ENCODE measurements around the gene CDYL2.

CDYL2 gene

GRCh38 chr16:80719573-80719972, 84.8 kb downstream of the CDYL2 start:
- no peak for FAIRE-seq
- DNase-seq (ENCODE audit: insufficient read length, low spot score): no peak
- TF ChIP-seq POLR2A (IDR thresholded peaks at IDR 0.05; ENCODE audit: low read depth, low read length): no peak

DNA sequence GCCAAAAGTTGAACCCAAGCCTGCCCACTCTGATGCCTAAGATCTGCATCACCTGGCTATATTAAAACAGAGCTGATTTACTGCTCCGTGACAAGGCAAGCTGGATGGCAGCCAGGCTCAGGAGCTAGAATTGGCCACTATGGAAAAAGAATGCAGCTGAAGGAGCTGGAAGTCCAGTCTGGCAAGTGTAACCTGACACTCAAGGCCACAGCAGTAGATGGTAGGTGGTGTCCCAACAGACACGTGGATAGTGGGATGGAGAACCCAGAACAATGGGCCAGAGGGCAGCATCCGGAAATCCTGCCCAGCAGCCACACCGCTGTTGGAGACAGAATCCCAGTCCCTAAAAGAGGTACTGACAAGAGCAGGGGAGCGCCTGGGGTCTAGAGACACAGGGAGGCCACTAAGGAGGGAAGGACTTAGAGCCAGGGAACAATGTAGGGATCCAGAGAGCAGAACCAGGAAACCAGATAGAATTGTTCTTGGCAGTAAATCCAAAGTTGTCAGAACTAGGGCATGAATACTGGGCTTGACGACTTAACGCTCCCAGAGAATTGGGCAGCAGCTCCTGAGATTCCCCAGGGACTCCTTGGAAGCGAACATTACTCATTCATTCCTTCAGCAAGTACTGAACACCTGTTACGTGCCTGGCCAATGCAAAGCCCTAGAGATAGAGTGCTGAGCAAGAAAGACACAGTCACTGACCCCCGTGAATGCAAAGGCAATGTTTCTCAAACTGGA, 85.7 kb downstream of the CDYL2 start:
- DNase-seq (ENCODE audit: insufficient read length, low spot score): peak; percentile 24

GRCh38 chr16:80717611-80718010, 86.8 kb downstream of the CDYL2 start:
- FAIRE-seq: no peak
- TF ChIP-seq POLR2A (IDR thresholded peaks at IDR 0.05; ENCODE audit: low read depth, low read length): no peak
- no peak for DNase-seq (ENCODE audit: insufficient read length, low spot score)

More for the DNA sequence above, 85.7 kb downstream of the CDYL2 start:
- peak; percentile 23 for FAIRE-seq
- TF ChIP-seq POLR2A (IDR thresholded peaks at IDR 0.05; ENCODE audit: low read depth, low read length): no peak

GRCh38 chr16:80716564-80717139, 87.7 kb downstream of the CDYL2 start:
- no peak for FAIRE-seq
- no peak for DNase-seq (ENCODE audit: insufficient read length, low spot score)
- TF ChIP-seq POLR2A (IDR thresholded peaks at IDR 0.05; ENCODE audit: low read depth, low read length): no peak

DNA sequence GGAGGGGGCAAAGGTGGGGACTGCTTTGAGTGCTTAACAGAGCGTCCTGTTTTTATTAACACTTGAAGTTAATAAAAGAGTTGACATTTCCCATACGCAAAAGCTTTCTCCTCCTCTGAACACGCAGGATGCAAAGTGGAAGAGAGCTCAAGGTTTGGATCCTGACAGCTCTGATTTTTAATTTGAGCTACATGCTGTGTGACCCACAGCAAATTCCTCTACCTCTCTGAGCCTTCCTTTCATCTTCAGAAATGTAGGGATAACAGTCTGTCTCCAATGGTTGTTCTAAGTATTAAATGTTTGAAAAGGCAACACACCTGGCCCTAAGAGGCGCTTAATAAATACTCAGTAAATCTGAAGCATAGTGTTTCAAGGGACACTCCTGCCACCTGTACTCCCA, 93.0 kb downstream of the CDYL2 start:
- TF ChIP-seq POLR2A (IDR thresholded peaks at IDR 0.05; ENCODE audit: low read depth, low read length): no peak
- no peak for FAIRE-seq

GRCh38 chr16:80710918-80711317, 93.5 kb downstream of the CDYL2 start:
- DNase-seq (ENCODE audit: insufficient read length, low spot score) (no peak), FAIRE-seq (no peak)
- TF ChIP-seq POLR2A (IDR thresholded peaks at IDR 0.05; ENCODE audit: low read depth, low read length): no peak

More for the DNA sequence above, 93.0 kb downstream of the CDYL2 start:
- no peak for DNase-seq (ENCODE audit: insufficient read length, low spot score)

DNA sequence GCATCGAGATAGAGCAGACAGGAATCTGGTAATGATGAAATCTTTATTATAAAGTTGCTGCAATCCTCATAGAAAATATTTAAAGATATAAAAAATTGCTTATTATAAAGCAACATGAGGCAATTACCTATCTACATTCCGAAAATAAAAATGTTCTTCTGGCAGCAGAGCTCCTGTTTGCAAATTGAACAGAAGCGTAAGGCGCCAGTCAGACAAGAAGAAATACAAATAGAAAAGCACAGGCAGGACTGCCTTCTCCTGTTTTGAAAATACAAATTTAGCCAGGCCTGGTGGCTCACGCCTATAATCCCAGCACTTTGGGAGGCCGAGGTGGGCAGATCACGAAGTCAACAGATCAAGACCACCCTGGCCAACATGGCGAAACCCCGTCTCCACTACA, 95.6 kb downstream of the CDYL2 start:
- TF ChIP-seq POLR2A (IDR thresholded peaks at IDR 0.05; ENCODE audit: low read depth, low read length): no peak
- FAIRE-seq (no peak), DNase-seq (ENCODE audit: insufficient read length, low spot score) (no peak)

DNA sequence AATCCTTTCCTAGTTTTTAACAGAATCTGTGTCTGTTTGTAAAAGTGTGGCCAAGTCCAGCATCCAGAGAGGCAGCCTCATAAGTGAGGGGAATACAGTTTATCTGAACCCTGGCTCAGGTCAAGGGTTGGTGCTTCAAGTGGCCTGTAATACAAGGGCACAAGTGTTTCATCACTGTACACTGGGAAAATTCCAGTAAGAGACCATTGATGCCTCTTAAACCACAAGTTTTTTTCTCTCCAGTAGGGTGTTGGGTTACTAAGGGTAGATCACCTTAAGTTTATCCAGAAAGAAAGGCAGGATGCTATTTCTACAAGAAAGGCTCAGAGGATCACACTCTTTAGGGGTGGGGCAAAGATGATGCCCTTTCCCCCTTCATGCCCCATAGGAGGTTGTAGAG, 96.7 kb downstream of the CDYL2 start:
- DNase-seq (ENCODE audit: insufficient read length, low spot score) (no peak), FAIRE-seq (no peak)
- TF ChIP-seq POLR2A (IDR thresholded peaks at IDR 0.05; ENCODE audit: low read depth, low read length): no peak

DNA sequence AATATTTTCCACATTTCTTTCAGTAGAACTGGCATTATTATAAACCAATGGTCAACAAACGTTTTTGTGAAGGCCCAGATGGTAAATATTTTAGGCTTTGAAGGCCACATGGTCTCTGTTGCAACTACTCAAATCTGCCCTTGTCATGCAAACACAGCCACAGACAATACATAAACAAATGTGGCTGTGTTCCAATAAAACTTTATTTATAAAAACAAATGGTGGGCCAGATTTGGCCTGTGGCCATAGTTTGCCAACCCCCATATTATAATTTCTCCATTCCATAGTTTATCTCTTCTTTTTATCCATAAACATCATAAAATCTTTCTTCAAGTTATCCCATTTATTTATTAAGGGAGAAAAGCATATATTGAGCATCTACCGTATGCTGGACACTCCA, 98.8 kb downstream of the CDYL2 start:
- FAIRE-seq: no peak
- no peak for TF ChIP-seq POLR2A (IDR thresholded peaks at IDR 0.05; ENCODE audit: low read depth, low read length)
- DNase-seq (ENCODE audit: insufficient read length, low spot score): no peak

DNA sequence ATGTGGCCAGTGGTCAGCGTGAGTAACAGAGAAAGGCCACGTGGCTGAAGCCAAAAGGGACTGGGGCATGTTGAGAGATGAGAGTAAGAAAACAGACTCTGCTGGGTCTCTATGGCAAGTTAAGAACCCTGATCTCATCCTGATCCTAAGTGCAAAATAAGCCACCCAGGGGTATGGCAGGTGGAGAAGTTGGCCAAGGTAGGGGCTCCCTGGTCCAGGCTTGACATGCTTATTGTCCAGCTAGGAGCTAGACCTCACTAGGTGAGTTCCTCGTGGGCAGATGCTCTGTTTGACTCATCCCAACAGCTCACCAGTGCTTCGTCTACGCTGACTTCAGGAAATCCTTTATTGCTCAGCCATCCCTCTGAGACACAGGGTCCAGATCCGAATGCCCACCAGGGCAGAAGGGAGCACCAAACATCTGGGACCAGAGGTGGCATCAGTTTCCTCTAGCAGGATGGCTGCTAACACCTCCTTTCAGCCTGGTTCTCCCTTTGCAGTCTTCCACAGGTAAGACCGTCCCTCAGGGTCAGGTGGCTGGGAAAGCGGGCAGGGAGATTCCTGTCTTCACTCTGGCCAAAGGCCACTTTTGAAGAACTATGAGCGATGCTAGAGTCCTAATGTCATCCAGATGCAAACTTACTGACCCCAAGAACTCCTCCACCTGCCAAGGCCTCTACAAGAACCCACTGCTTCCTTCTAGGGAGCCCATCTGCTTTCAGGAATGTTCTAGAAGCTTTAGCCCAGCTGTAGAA, 99.5 kb downstream of the CDYL2 start:
- DNase-seq (ENCODE audit: insufficient read length, low spot score) (no peak), FAIRE-seq (no peak)
- no peak for TF ChIP-seq POLR2A (IDR thresholded peaks at IDR 0.05; ENCODE audit: low read depth, low read length)

GRCh38 chr16:80703131-80704071, 101.0 kb downstream of the CDYL2 start:
- no peak for TF ChIP-seq POLR2A (IDR thresholded peaks at IDR 0.05; ENCODE audit: low read depth, low read length)
- DNase-seq (ENCODE audit: insufficient read length, low spot score): no peak
- FAIRE-seq: no peak

DNA sequence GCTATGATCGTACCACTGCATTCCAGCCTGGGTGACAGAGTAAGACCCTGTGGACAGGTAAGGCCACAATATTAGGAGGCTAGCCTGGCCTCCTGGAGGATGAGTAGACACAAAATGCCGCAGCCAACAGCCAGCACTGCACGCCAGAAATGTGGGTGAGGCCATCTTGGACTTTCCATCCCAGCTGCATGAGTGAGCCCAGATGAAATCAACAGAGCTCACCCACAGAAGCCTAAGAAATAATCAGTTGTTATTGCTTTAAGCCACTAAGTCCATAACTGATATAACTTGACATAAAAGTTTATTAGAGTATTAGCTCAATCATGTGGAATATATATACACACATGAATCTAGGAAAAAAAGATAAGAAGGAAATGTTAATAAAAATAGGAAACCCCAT, 101.7 kb downstream of the CDYL2 start:
- FAIRE-seq (no peak), DNase-seq (ENCODE audit: insufficient read length, low spot score) (no peak)
- no peak for TF ChIP-seq POLR2A (IDR thresholded peaks at IDR 0.05; ENCODE audit: low read depth, low read length)

GRCh38 chr16:80700558-80700957, 103.8 kb downstream of the CDYL2 start:
- DNase-seq (ENCODE audit: insufficient read length, low spot score): no peak
- FAIRE-seq: peak; percentile 23
- TF ChIP-seq POLR2A (IDR thresholded peaks at IDR 0.05; ENCODE audit: low read depth, low read length): no peak

DNA sequence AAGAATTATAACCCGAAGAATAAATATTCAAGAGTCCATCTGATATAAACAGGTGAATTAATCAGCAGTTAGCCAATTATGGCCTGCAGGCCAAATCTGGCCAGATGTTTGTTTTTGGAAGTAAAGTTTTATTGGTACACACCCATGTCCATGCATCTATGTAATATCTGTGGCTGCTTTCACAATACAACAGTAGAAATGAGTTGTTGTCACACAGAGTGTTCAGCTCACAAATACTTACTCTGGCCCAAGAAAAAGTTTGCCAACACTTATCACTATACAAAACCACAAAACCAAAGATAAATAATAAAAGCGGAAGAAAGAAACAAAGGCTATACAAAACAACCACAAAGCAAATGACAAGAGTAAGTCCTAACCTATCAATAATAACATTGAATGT, 109.4 kb downstream of the CDYL2 start:
- TF ChIP-seq POLR2A (IDR thresholded peaks at IDR 0.05; ENCODE audit: low read depth, low read length): no peak
- FAIRE-seq (peak; percentile 6), DNase-seq (ENCODE audit: insufficient read length, low spot score) (no peak)
